ENCODE data around the gene CDK19. TPM values are rescaled to one million over a fixed set of nuclear protein-coding genes. Genes with fewer than 3 reads are reported as not detected.
A peak's percentile ranks its signal among the peaks of the same experiment; 100 is the strongest.

Gene CDK19
- polyA plus RNA-seq, 1 of the 3 experiments (the other 2 are of a cell fraction) = 6.5 TPM

DNA sequence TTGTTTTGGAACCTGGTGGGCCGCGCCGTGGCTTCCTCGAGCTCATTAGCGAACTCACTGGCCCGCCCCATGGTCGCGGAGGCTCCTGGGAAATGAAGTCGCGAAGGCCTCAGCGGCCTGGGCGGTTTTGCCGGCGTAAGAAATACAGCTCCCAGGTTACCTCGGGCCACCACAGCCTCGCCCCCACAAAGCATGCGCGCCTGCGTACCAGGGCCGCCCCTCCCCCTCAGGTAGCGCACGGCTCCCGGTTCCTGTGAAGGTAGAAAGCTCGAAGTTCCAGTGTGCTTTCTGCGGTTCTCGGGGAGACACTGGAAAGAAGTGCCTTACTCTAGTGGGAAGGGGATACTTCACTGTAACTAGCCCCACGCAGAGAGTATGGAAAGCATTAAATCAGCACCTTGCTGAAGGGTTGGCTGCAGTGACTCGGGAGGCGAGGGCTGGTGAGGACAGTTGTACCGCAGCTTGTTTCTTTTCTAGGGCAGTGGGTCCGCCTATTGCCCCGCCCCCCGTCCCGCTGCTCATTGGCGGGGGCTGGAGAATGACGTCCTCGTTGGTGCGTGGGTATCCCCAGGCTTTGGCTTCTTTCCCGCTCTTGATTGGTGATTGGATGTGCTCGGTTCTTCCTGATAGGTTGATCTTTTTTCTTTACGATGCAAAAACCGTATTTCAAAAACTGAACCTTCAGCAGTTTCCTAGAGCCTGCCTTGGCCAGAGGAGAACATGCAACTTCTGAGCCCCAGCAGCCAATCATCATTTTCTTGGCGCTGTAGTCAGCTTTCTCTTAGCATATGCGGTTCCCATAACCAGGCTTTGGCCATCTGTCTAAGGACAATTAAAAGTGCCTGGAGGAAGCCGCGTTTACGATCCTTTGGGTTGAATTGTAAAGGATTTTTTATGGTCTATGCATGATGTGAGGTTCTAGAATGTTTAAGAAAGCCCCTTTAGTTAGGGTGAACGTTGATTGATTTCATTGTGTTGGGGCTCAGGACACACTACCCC is at the start of gene CDK19 (continued):
- TF ChIP-seq, protein P1, sequence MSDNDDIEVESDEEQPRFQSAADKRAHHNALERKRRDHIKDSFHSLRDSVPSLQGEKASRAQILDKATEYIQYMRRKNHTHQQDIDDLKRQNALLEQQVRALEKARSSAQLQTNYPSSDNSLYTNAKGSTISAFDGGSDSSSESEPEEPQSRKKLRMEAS (IDR thresholded peaks at IDR 0.05; ENCODE audit: low read depth) = peak; percentile 48
- TF ChIP-seq TEAD4 (IDR thresholded peaks at IDR 0.05; ENCODE audit: borderline replicate concordance, insufficient read depth) = no peak
- TF ChIP-seq RCOR1 (IDR thresholded peaks at IDR 0.05; ENCODE audit: low read length) = peak; percentile 3; the same call in 1 of the 2 replicates
- TF ChIP-seq RAD21 (IDR thresholded peaks at IDR 0.05; ENCODE audit: low read length) = no peak
- TF ChIP-seq TAF1 (IDR thresholded peaks at IDR 0.05; ENCODE audit: borderline replicate concordance, low read depth, low read length) = peak; percentile 60
- TF ChIP-seq MXI1 (IDR thresholded peaks at IDR 0.05; ENCODE audit: low read depth, low read length) = peak; percentile 80
- peak; percentile 92 for TF ChIP-seq RFX5 (IDR thresholded peaks at IDR 0.05; ENCODE audit: low read length)
- peak; percentile 85 for TF ChIP-seq CHD2 (IDR thresholded peaks at IDR 0.05; ENCODE audit: low read length, partially characterized antibody)
- TF ChIP-seq SIN3A (IDR thresholded peaks at IDR 0.05; ENCODE audit: borderline replicate concordance, low read depth, low read length) = no peak
- TF ChIP-seq GATA2 (CRISPR knock-in tag; IDR thresholded peaks at IDR 0.05) = no peak
- peak; percentile 78 for TF ChIP-seq NRF1 (IDR thresholded peaks at IDR 0.05; ENCODE audit: low read depth, low read length)
- TF ChIP-seq FOXJ3 (CRISPR knock-in tag; IDR thresholded peaks at IDR 0.05) = no peak; the same call in 1 of the 2 replicates
- TF ChIP-seq RXRA (IDR thresholded peaks at IDR 0.05; ENCODE audit: borderline replicate concordance, low read depth) = no peak
- no peak for TF ChIP-seq JUND (IDR thresholded peaks at IDR 0.05)
- peak; percentile 92 for TF ChIP-seq POLR2AphosphoS5 (IDR thresholded peaks at IDR 0.05; ENCODE audit: low read depth, low read length)
- no peak for TF ChIP-seq EP300 (IDR thresholded peaks at IDR 0.05; ENCODE audit: borderline replicate concordance in 1 of 2, low read depth in 1 of 2, low read length in 1 of 2)

DNA sequence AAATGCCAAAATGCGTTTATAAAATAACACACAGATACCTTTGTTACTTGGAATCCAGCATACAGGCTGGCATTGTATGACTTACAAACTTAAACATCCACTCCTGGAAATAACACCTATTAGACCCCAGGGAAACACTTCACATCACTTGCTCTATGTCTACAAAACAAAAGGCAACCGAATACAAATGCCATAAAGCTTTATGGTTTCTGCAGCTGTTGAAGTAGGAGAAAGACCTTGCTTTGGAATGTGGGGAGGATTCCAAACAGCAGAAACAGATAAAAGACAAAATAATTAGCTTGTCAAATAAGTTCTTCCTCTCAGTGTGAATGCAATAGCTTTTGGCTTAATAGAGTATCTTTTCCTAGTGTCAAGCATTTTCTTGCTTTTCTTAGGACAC is 49.6 kb upstream of the CDK19 start:
- H2AFZ ChIP-seq (ENCODE audit: low read depth) = no peak overlapping the region
- no peaks in the 10 kb centered on the region for H3K27me3 ChIP-seq (ENCODE audit: insufficient read depth)
- H3K79me2 ChIP-seq (ENCODE audit: insufficient read depth) = no peaks in the 10 kb centered on the region
- no peaks in the 10 kb centered on the region for H3K4me1 ChIP-seq (ENCODE audit: control insufficient read depth in 1 of 2, insufficient read depth in 2 of 2, low read depth in 1 of 2, low read length in 1 of 2)
- no peak overlapping the region for H3K9ac ChIP-seq
- ChIA-PET CTCF (no interaction called here), POLR2A (interaction anchor here (1.9 kb wide), 1 partner anchor 9 kb away, joined by 8 read pairs; the partner anchor contains the start of gene AMD1)
- no peaks in the 10 kb centered on the region for H3K9me2 ChIP-seq
- no peaks in the 10 kb centered on the region for H3K9me3 ChIP-seq
- H3F3A ChIP-seq (replicated peaks; ENCODE audit: insufficient read depth) = no peaks in the 10 kb centered on the region
- H3K27ac ChIP-seq (ENCODE audit: low read depth in 2 of 2, low read length in 1 of 2) = no peak overlapping the region
- DNase-seq = no peak
- H4K20me1 ChIP-seq (ENCODE audit: insufficient read depth) = no peaks in the 10 kb centered on the region
- H3K4me2 ChIP-seq = no peak overlapping the region
- TF ChIP-seq POLR2AphosphoS5 (IDR thresholded peaks at IDR 0.05; ENCODE audit: low read depth, low read length) = no peak
- no peak for TF ChIP-seq FOSL2 (IDR thresholded peaks at IDR 0.05; ENCODE audit: borderline replicate concordance, low read depth)
- TF ChIP-seq, protein P1 (IDR thresholded peaks at IDR 0.05; ENCODE audit: low read depth) = no peak
- no peak for TF ChIP-seq SMC3 (IDR thresholded peaks at IDR 0.05; ENCODE audit: low read depth, low read length)
- no peak for TF ChIP-seq TAF1 (IDR thresholded peaks at IDR 0.05; ENCODE audit: borderline replicate concordance, low read depth, low read length)
- no peak for TF ChIP-seq RCOR1 (IDR thresholded peaks at IDR 0.05; ENCODE audit: low read length)
- TF ChIP-seq YY1 (IDR thresholded peaks at IDR 0.05; ENCODE audit: low read depth) = no peak
- TF ChIP-seq, protein P2, sequence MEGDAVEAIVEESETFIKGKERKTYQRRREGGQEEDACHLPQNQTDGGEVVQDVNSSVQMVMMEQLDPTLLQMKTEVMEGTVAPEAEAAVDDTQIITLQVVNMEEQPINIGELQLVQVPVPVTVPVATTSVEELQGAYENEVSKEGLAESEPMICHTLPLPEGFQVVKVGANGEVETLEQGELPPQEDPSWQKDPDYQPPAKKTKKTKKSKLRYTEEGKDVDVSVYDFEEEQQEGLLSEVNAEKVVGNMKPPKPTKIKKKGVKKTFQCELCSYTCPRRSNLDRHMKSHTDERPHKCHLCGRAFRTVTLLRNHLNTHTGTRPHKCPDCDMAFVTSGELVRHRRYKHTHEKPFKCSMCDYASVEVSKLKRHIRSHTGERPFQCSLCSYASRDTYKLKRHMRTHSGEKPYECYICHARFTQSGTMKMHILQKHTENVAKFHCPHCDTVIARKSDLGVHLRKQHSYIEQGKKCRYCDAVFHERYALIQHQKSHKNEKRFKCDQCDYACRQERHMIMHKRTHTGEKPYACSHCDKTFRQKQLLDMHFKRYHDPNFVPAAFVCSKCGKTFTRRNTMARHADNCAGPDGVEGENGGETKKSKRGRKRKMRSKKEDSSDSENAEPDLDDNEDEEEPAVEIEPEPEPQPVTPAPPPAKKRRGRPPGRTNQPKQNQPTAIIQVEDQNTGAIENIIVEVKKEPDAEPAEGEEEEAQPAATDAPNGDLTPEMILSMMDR (IDR thresholded peaks at IDR 0.05) = no peak
- whole genome bisulfite sequencing (ENCODE audit: low lambda C conversion rate) = 89% methylated on average over 2 of the region's 2 CpGs
- H3K4me3 ChIP-seq (ENCODE audit: low read depth in 2 of 2, low read length in 1 of 2) = no peak overlapping the region
- H3K36me3 ChIP-seq (replicated peaks in 1 of 2; ENCODE audit: control insufficient read depth in 1 of 2, insufficient read depth in 2 of 2, low read length in 1 of 2) = no peaks in the 10 kb centered on the region

Measured in SK-N-SH (cell line).